ENCODE results near the gene AQP10.
"Not testable (repeated sequence)": the region's sequence is repeated elsewhere in the genome, so short reads cannot be mapped to it uniquely, and the experiment has no call there.

AQP10 gene

DNA sequence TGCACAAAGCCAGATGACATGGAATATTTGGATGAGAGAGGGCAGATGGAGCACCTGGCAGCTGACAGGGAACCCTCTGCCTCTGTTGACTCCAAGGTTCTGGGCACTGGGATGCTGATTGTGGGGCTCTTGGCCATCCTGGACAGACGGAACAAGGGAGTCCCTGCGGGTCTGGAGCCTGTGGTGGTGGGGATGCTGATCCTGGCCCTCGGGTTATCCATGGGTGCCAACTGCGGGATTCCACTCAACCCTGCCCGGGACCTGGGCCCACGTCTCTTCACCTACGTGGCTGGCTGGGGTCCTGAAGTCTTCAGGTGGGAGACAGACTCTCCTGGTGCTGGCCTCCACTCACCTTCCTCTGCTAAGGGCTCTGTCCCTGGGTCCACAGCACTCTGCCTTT is 2.6 kb downstream of the AQP10 start:
- DNase-seq (ENCODE audit: extremely low read depth in 1 of 2, low read depth in 1 of 2): no peak

DNA sequence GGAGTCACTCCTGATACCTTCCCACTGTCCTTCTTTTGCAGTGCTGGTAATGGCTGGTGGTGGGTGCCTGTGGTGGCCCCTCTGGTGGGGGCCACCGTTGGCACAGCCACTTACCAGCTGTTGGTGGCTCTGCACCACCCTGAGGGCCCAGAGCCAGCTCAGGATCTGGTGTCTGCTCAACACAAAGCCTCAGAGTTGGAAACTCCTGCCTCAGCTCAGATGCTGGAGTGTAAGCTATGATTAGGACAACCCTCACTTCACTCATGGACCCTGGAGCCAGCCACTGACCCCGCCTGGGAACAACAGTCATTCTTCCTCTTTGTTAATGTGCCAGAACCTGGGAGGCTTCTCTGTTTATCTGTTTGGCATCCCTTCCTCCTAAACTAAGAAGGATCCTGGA is 3.3 kb downstream of the AQP10 start:
- no peak for DNase-seq (ENCODE audit: extremely low read depth in 1 of 2, low read depth in 1 of 2)

DNA sequence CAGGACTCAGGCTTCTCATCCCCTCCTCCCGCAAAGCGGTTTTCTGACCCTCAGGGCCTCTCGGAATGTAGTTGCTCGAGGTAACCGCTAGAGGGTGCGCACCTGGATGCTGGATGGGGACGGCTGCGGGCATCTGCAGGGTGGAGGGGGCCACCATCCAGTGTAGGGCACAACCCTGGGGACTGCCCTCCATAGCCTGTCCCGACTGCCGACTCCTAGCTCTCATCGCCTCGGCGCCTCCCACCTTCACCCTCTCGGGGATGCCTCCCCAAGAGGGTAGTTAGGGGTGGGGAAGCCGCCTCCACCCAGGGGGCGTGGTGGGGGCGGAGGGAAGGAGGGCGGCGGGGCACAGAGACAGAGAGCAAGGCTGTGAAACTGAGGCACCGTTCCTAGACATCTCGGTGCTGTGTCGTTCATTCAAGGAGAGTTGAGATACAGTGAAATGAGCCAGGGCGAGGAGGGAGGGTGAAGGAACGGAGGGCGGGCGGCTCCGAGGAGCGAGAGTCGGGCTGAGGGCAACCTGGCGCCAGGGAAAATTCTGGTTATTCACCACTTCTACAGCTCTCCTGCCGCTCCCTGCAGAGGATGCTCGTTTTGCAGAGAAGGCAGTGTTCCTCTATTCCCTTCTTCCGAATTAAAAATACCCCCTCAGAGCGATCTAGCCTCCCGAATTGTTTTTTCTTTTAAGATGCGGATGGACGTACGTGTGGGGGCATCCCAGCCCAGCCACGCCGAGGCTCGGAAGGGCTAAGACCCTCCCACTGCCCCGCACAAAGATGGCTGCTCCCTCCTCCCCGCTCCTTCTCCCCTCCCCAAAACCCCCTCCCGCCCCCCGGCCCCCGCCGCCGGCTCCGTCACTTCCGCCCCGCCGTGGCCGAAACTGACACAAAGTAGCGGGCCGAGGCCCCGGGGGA is 4.0 kb downstream of the AQP10 start, which contains the start of gene ATP8B2:
Gene ATP8B2 (plus strand): TSS at position 857 of the 914 bp plus-strand sequence. CDS start 2,617 bp downstream, outside the sequence.
- DNase-seq (ENCODE audit: extremely low read depth in 1 of 2, low read depth in 1 of 2): peak; percentile 64 to 65

DNA sequence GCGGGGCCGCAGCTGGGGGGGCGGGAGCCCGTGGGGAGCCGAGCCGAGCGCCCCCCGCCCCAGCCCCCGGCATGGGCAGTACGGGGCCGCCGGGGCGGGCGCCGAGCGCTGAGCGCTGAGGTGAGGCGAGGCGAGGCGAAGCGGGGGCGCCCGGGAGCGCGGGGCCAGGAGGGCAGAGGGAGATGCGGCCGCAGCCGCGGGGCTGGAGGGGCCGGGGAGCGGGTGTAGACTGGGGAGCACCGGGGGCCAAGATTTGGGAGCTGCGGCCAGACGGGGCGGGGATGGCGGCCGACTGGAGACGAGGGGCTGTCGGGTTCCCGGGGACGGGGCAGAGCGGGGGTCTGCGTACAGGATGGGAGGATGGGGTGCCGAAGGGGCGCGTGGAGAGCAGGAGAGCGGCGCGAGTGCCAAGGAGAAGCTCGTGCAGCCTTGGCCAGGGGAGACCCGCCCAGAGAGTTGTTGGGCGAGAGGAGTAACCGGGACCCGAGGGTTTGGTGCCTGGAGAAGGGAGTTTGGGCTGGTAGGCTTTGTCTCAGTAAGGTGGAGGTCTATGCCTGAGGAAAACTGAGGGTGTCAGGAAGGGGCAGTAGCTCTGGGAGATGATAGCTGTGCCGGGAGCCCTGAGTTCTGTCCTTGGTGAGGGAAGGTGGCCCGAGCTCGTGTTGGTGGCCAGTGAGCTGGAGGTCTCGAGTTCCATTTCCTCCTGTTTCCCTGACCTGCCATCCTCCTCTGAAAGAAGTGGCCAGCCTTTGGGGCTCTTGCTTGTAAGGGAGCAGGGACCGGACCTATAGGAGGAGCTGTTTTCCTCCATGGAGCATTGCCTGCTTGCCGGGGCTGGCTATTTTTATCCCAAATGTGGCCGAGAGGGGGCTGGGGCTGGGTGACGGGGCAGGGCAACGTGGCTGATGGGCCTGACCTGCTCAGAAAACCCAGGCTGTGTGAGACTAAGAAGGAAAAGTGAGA is 5.0 kb downstream of the AQP10 start:
- DNase-seq (ENCODE audit: extremely low read depth in 1 of 2, low read depth in 1 of 2): no peak

DNA sequence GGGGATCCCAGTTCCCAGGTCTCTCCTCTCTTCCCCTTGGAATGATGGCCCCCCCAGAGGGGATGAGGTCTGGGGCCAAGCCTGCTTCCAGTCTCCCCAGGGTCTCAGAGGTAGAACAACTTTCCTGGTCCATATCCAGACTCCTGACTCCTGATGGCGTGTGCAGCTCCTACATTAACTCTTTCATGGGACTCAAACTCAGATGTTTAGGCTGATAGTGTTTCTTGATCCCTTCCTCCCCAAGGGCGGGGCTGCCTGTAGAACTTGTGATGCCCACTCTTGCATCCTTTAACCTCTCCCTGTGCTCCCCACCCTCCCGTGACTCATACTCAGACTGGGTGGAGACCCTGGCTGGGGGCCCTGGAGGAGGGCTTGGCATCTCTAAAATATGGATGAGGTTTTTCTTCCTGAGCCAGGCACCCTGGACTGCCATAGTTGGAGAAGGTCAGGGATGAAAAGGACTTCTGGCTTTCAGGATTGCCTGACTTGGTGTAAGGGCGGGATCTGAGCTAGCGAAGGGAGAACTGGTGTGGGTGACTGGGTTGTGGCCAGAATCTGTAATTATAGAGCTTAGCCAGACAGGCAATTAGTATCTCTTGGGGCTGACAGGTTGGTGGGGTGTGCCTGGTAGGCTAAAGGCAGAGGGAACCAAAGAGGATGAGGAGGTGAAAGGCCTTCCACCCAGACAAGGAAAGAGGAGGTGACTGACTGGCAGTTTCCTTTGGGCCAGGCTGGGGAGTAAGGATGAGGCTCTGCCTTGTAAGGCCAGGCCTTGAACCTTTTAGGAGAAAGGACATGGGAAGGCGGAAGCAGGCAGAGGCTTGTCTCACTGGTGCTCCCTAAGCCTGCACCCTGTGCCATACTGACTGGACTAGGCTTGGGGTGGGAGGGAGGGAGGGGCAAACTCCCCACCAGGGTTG is 5.9 kb downstream of the AQP10 start:
- DNase-seq (ENCODE audit: extremely low read depth in 1 of 2, low read depth in 1 of 2): no peak

DNA sequence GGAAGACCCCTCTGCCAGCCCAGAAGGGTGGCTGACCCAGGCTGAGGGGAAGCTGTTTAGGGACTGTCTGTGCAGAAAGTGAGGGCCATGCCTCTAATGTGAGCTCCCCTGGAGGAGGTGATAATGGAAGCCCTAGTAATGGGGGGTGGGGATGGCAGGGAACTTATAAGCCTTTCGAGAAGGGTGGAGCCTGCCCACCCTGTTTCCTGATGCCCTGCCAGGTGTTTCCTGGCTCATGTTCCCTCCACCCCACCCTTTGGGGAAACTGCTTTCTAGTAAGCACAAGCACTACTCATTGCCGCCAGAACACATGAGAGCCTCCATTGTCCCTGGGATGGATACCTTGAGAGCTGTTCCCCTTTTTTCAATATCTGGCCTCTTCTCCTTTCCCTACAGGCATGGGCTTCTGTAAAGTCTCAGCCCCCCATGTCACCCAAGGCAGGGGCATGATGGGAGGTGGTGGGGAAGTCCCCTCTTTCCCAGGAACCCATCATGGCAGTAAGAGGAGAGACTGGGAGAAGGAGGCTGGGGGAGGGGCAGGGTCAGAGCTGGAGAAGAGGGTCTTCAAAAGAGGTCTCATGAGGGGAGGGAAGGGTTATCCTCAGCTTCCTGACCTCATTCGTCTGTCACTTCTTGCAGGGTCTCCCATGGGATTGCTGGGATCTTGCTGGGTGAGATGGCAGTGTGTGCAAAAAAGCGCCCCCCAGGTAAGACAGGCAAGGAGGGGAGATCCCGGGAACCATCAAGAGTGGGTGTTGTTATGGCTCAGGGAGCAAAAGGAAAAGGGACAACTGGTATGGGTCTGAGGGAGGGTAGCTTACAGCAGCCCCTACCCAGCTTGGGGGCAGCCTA is 6.8 kb downstream of the AQP10 start:
- DNase-seq (ENCODE audit: extremely low read depth in 1 of 2, low read depth in 1 of 2): no peak

DNA sequence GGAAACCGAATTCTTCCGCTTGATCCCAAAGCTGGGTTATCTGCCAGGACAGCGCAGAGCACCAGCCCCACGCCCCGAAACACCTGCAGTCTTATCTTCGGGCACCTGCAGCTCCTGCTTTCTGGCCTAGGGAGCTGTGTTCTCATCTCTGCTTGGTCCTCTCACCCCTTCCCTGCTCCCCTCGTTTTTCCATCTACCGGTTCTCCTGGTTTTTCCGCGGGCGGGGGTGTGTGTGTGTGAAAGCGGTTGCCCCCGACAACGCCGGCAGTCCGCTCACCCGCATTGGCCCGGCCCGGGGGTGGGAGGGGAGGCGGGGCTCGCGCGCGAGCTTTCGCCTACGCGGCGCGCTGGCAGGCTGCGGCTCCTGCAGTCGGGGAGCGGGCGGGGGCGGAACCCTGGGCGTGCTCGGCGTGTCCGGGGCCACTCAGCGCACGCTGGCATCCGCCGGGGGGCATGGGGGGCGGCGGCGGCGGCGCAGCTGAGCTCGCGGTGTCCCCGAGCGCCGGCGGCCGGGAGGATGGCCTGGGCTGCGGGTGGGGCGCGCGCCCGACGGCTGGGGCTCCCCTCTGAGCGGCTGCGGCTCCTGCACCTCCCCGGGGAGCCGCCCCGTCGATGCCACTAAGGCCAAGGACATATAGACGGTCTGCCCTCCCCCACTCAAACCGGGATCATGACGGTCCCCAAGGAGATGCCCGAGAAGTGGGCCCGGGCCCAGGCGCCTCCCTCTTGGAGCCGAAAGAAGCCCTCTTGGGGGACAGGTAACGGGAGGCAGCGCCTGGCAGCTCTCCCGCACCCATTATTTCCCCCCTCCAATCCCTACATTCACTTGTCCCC is 7.6 kb downstream of the AQP10 start:
- peak; percentile 61 to 86 for DNase-seq (ENCODE audit: extremely low read depth in 1 of 2, low read depth in 1 of 2)

DNA sequence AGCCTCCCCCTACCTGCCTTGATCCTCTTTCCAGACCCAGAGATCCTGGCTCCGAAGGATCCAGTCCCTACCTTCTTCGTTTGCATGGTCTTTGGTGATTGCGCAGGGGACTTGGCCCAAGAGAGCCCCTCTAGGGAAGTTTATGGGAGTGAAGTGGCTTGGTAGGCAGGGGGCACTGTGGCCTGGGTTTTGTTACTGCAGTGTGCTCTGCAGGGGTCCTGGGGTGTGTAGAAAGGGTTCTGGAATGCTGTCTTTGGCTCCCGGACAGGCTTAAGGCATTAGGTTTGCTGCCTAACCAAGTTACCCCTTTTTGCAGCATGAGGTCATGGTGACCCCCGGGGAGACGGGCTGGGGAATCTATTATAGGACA is 8.2 kb downstream of the AQP10 start:
- DNase-seq (ENCODE audit: extremely low read depth in 1 of 2, low read depth in 1 of 2): no peak

DNA sequence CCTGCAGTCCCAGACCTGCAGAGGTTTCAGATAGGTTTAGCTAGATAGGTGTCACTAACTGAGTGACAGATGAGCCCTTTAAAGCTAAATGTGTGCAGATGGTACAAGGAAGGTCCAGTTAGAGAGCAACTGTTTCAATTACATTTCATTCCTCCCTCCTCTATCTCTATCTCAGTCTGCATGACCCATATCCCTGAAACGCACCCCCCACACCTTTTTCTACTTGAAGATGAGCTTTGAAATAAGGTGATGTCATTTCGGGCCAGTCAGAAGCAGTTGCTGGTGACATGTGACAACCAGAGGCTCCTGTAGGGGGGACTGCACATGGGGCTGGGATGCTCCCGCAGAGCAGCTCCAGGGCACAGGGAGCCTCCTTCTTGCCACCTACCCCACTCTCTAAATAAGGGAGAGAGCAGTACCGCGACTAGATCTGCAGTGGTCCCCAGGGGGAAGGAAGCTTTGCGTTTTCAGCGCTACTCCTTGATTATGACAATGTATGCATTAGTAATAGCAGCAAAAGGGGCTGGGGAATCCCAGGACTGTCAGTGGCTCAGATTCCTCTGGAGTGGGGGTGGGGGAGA is 8.7 kb downstream of the AQP10 start:
- no peak for DNase-seq (ENCODE audit: extremely low read depth in 1 of 2, low read depth in 1 of 2)

DNA sequence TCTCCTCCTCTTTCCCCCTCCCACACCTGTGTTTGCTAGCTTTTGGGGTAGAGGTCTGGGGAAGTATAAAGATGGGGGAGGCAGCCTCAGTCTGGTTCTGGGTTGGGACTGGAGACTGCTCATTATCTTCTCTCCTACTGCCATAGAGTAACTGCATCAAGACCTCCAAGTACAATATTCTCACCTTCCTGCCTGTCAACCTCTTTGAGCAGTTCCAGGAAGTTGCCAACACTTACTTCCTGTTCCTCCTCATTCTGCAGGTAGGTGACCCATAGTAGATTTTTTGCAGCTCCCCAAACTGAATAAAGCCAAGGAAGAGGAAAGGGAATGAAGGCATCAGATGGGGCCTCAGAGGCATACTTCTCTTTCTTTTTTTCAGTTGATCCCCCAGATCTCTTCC is 9.8 kb downstream of the AQP10 start:
- no peak for DNase-seq (ENCODE audit: extremely low read depth in 1 of 2, low read depth in 1 of 2)

DNA sequence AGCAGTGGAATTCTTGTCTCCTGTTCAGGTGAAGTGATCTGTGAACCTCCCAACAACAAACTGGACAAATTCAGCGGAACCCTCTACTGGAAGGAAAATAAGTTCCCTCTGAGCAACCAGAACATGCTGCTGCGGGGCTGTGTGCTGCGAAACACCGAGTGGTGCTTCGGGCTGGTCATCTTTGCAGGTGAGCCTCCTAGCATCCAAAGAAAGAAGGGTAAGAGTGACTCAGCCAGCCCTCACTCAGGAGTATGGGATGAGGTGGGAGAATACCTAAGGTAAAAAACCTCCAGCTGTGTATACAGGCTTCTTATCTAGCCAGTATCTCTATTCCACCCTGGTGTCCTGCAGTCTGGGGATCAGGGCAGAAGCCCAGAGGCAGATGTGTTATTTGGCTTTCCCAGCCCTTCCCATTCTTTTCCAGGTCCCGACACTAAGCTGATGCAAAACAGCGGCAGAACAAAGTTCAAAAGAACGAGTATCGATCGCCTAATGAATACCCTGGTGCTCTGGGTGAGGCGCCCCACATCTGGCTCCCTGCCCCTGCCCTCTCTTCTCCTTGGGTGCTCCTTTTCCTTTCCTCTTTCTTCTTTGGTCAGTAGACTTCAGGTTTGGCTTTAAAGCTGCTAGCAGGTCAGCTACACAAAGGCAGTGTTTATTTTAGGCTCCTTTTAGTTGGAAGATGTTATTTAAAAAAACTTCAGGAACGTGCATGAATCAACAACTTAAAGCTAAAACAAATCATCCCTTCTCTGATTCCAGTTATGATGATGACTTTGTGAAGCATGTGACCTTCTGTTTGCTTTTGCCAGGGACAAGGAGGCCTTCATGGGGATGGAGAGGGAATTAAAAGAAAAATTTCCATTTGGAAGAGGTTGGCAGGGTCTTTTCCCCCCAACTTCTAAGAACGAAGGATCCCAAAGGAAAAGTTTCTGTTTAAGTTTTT is 13.5 kb downstream of the AQP10 start:
- DNase-seq (ENCODE audit: extremely low read depth in 1 of 2, low read depth in 1 of 2): no peak

DNA sequence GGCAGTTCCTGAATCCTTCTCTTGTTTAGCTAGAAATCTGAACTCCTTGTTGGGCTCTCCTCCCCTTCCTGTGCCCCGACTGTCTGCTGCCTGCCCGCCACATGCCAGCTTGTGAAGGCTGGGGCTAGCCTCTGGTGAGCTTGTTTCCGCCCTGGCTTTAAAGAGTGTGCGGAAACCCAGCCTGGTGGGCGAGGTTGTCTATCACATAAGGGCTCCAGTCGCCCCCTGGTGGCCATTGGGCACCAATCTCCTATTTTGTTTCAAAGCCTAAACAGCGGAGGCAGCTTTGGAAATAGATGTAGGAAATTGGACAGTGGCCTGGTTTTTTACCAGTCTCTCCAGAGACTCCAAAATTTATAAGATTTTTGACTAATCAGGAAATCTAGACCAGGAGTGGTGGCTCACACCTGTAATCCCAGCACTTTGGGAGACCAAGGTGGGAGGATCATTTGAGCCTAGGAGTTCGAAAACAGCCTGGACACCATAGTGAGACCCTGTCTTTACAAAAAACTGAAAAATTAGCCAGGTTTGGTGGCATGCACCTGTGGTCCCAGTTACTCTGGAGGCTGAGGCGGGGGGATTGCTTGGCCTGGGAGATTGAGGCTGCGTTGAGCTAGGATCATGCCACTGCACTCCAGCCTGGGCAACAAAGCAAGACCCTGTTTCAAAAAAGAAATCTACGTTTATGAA is 14.3 kb downstream of the AQP10 start:
- peak; percentile 85 to 89 for DNase-seq (ENCODE audit: extremely low read depth in 1 of 2, low read depth in 1 of 2)

DNA sequence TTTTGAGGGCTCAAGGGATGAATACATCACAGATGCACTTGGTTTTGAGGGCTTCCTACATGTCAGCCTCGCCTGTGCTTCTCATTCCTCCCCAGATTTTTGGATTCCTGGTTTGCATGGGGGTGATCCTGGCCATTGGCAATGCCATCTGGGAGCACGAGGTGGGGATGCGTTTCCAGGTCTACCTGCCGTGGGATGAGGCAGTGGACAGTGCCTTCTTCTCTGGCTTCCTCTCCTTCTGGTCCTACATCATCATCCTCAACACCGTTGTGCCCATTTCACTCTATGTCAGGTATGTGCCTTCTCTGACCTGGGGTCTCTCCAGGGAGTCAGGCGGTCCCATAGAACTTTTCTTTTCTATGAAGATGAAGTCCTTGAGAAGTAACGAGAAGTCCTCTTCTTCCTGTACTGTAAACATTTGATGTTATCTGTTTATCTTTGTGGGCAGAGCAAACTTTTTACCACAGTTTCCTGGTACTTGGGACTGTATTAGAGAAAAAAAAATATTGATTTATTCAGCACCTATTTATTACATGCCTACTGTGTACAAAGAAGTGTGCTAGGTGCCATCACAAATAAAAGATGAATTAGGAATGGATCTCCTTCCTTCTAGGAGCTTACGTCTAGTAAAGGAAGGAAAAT is 16.5 kb downstream of the AQP10 start:
- no peak for DNase-seq (ENCODE audit: extremely low read depth in 1 of 2, low read depth in 1 of 2)

DNA sequence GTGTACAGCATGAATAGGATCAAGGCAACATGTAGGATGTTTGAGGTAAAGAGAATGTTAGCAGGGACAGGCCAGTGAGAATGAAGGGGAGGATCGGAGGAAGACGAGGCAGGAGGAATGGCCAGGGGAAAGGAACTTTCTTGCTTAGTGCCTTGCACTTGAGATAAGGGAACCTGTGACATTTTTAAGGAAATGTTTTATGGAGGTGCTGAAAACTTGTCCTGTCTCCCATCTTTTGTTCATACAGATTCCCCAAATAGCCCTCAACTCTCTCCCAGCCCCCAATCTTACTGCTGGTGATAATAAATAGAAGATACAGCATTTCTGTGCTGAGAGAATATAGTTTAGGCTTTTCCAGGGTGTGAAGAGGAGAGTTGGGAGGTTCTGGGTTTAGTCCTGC is 18.0 kb downstream of the AQP10 start:
- DNase-seq (ENCODE audit: extremely low read depth in 1 of 2, low read depth in 1 of 2): no peak

DNA sequence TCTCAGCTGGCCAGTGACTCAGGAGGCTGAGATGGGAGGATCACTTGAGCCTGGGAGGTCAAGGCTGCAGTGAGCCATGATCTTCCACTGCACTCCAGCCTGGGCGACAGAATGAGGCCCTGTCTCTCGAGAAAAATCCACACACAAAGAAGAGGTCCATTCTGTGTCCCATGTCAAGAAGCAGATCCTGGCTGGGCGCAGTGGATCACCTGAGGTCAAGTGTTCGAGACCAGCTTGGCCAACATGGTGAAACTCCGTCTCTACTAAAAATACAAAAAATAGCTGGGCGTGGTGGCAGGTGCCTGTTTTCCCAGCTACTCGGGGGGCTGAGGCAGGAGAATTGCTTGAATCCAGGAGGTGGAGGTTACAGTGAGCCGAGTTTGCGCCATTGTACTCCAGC is 20.5 kb downstream of the AQP10 start:
- DNase-seq (ENCODE audit: extremely low read depth in 1 of 2, low read depth in 1 of 2): not testable (repeated sequence)

DNA sequence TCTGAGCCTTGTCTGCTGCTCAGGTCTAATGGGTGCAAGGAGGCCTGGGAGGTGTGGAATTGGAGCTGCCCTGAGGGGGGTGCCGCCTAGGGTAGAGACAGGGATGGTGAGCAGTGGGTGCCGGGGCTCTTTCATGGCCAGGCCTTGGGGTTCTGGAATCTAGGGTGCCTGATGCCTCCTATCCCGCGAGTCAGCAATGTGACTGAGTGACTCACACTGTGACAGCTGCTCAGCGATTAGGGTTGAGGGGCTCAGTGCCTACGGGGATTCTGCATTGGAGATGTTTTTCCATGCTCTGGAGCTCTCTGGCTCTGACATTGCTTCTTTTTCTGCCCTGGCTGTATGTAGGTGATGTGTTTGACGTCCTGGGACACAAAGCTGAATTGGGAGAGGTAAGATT is 21.2 kb downstream of the AQP10 start:
- no peak for DNase-seq (ENCODE audit: extremely low read depth in 1 of 2, low read depth in 1 of 2)
